ENCODE results near the gene CHIC2.

The CHIC2 gene

GRCh38 chr4:54060116-54060515 is 4.3 kb downstream of the CHIC2 start:
- H3K4me1 ChIP-seq (ENCODE audit: insufficient read depth, low read length) = peaks cover 63% of the 10 kb centered on the region

GRCh38 chr4:54058171-54058570 is 6.2 kb downstream of the CHIC2 start:
- Histone ChIP-seq H3K9ac (ENCODE audit: low read depth, low read length) (no peak overlapping the region), H2AFZ (ENCODE audit: low read depth, low read length) (no peak overlapping the region), H3K4me2 (ENCODE audit: insufficient read depth, low read length) (peak overlapping the region; percentile 33; the same call in 1 of the 2 replicates), H3K4me1 (ENCODE audit: insufficient read depth, low read length) (peaks cover 59% of the 10 kb centered on the region), H3K27me3 (ENCODE audit: insufficient read depth, low read length, poor library complexity) (no peaks in the 10 kb centered on the region), H3K9me3 (ENCODE audit: insufficient read depth, low read length, severe bottlenecking) (no peaks in the 10 kb centered on the region), H3K27ac (ENCODE audit: low read length) (no peak overlapping the region), H3K79me2 (ENCODE audit: insufficient read depth, low read length) (peaks cover 100% of the 10 kb centered on the region), H4K20me1 (ENCODE audit: insufficient read depth, low read length) (peaks cover 62% of the 10 kb centered on the region), H3K4me3 (ENCODE audit: low read depth in 1 of 2, low read length in 2 of 2) (no peak overlapping the region), H3K36me3 (ENCODE audit: insufficient read depth, low read length) (peaks cover 6% of the 10 kb centered on the region)
- ATAC-seq (ENCODE audit: insufficient read depth, low read depth) = no peak
- TF ChIP-seq EZH2 (IDR thresholded peaks at IDR 0.05; ENCODE audit: borderline replicate concordance, low read depth, low read length, severe bottlenecking) = no peak
- TF ChIP-seq CTCF (IDR thresholded peaks at IDR 0.05; ENCODE audit: borderline replicate concordance, extremely low read depth, low read length, poor library complexity, severe bottlenecking) = no peak
- no peak for DNase-seq

More at GRCh38 chr4:54060116-54060515, 4.3 kb downstream of the CHIC2 start:
- Histone ChIP-seq H3K27me3 (ENCODE audit: insufficient read depth, low read length, poor library complexity) (no peaks in the 10 kb centered on the region), H3K4me3 (ENCODE audit: low read depth in 1 of 2, low read length in 2 of 2) (no peak overlapping the region), H2AFZ (ENCODE audit: low read depth, low read length) (no peak overlapping the region), H3K9ac (ENCODE audit: low read depth, low read length) (peak overlapping the region; percentile 2; the same call in 1 of the 2 replicates), H3K79me2 (ENCODE audit: insufficient read depth, low read length) (peaks cover 95% of the 10 kb centered on the region), H3K27ac (ENCODE audit: low read length) (no peak overlapping the region), H3K4me2 (ENCODE audit: insufficient read depth, low read length) (peak overlapping the region; percentile 81; the same call in 1 of the 2 replicates), H3K36me3 (ENCODE audit: insufficient read depth, low read length) (peaks cover 12% of the 10 kb centered on the region), H4K20me1 (ENCODE audit: insufficient read depth, low read length) (peaks cover 59% of the 10 kb centered on the region), H3K9me3 (ENCODE audit: insufficient read depth, low read length, severe bottlenecking) (no peaks in the 10 kb centered on the region)
- no peak for DNase-seq
- TF ChIP-seq EZH2 (IDR thresholded peaks at IDR 0.05; ENCODE audit: borderline replicate concordance, low read depth, low read length, severe bottlenecking) (no peak), CTCF (IDR thresholded peaks at IDR 0.05; ENCODE audit: borderline replicate concordance, extremely low read depth, low read length, poor library complexity, severe bottlenecking) (no peak)
- ATAC-seq (ENCODE audit: insufficient read depth, low read depth) = no peak

GRCh38 chr4:54056360-54056759 is 8.0 kb downstream of the CHIC2 start:
- Histone ChIP-seq H3K9ac (ENCODE audit: low read depth, low read length) (no peak overlapping the region), H3K79me2 (ENCODE audit: insufficient read depth, low read length) (peaks cover 99% of the 10 kb centered on the region), H3K27me3 (ENCODE audit: insufficient read depth, low read length, poor library complexity) (no peaks in the 10 kb centered on the region), H3K27ac (ENCODE audit: low read length) (no peak overlapping the region), H4K20me1 (ENCODE audit: insufficient read depth, low read length) (peaks cover 59% of the 10 kb centered on the region), H3K36me3 (ENCODE audit: insufficient read depth, low read length) (peaks cover 6% of the 10 kb centered on the region), H3K4me3 (ENCODE audit: low read depth in 1 of 2, low read length in 2 of 2) (no peak overlapping the region), H3K9me3 (ENCODE audit: insufficient read depth, low read length, severe bottlenecking) (no peaks in the 10 kb centered on the region), H2AFZ (ENCODE audit: low read depth, low read length) (no peak overlapping the region), H3K4me2 (ENCODE audit: insufficient read depth, low read length) (no peak overlapping the region), H3K4me1 (ENCODE audit: insufficient read depth, low read length) (peaks cover 41% of the 10 kb centered on the region)
- ATAC-seq (ENCODE audit: insufficient read depth, low read depth) (peak; percentile 58; the same call in 2 of the 3 replicates), DNase-seq (no peak)
- TF ChIP-seq EZH2 (IDR thresholded peaks at IDR 0.05; ENCODE audit: borderline replicate concordance, low read depth, low read length, severe bottlenecking) (no peak), CTCF (IDR thresholded peaks at IDR 0.05; ENCODE audit: borderline replicate concordance, extremely low read depth, low read length, poor library complexity, severe bottlenecking) (no peak)
